ENCODE results near the gene GSTT4. TPM values are rescaled to one million over a fixed set of nuclear protein-coding genes. Genes with fewer than 3 reads are reported as not detected.
"Not testable (repeated sequence)": the region's sequence is repeated elsewhere in the genome, so short reads cannot be mapped to it uniquely, and the experiment has no call there.

The GSTT4 gene
- polyA plus RNA-seq, 1 donor, result not detected

- DNase-seq (ENCODE audit: low read depth), result not testable (repeated sequence)
Observed at GRCh38 chr22:23952794-23953405, 52.4 kb downstream of the GSTT4 start.

GRCh38 chr22:23951383-23951782 lies 53.9 kb downstream of the GSTT4 start:
- not testable (repeated sequence) for DNase-seq (ENCODE audit: low read depth)

GRCh38 chr22:23949764-23950163 lies 55.5 kb downstream of the GSTT4 start:
- not testable (repeated sequence) for DNase-seq (ENCODE audit: low read depth)

Other genes starting within 250 kb of the GSTT4 start
- 0.33 TPM for gene C22orf15, start 242.5 kb downstream of the GSTT4 start, polyA plus RNA-seq (ENCODE audit: insufficient read length)
- gene CHCHD10, start 237.5 kb downstream of the GSTT4 start, polyA plus RNA-seq (ENCODE audit: insufficient read length), result 57.6 TPM
- 9.1 TPM for gene MMP11, start 232.6 kb downstream of the GSTT4 start, polyA plus RNA-seq (ENCODE audit: insufficient read length)
- 67.8 TPM for gene SMARCB1, start 218.5 kb downstream of the GSTT4 start, polyA plus RNA-seq (ENCODE audit: insufficient read length)
- gene DERL3, start 166.4 kb downstream of the GSTT4 start, polyA plus RNA-seq (ENCODE audit: insufficient read length), result 0.66 TPM
- 9.8 TPM for gene SLC2A11, start 147.6 kb downstream of the GSTT4 start, polyA plus RNA-seq (ENCODE audit: insufficient read length)
- gene MIF, start 111.1 kb downstream of the GSTT4 start, polyA plus RNA-seq (ENCODE audit: insufficient read length), result 131 TPM
- 3.7 TPM for gene GSTT2B, start 44.3 kb downstream of the GSTT4 start, polyA plus RNA-seq (ENCODE audit: insufficient read length)
- 4.6 TPM for gene DDTL, start 38.6 kb downstream of the GSTT4 start, polyA plus RNA-seq (ENCODE audit: insufficient read length)
- 59.2 TPM for gene DDT, start 31.0 kb downstream of the GSTT4 start, polyA plus RNA-seq (ENCODE audit: insufficient read length)
- gene GSTT2, start 25.3 kb downstream of the GSTT4 start, polyA plus RNA-seq (ENCODE audit: insufficient read length), result 0.32 TPM
- 32.5 TPM for gene CABIN1, start 5.9 kb upstream of the GSTT4 start, polyA plus RNA-seq (ENCODE audit: insufficient read length)
- gene SUSD2, start 176.0 kb upstream of the GSTT4 start, polyA plus RNA-seq (ENCODE audit: insufficient read length), result 0.91 TPM
- gene GGT5, start 239.6 kb upstream of the GSTT4 start, polyA plus RNA-seq (ENCODE audit: insufficient read length), result 10.8 TPM